Measurements from ENCODE around the gene COX4I2.

Gene COX4I2

GRCh38 chr20:31605031-31605901 lies 32.4 kb upstream of the COX4I2 start, which contains the start of gene ID1 (continued):
- TF ChIP-seq ZNF341 (tag by site-specific recombination; IDR thresholded peaks at IDR 0.05; ENCODE audit: low read depth) (peak; percentile 66; the same call in 1 of the 2 replicates), ZNF768 (tag by site-specific recombination; IDR thresholded peaks at IDR 0.05) (no peak), ZNF76 (tag by site-specific recombination; IDR thresholded peaks at IDR 0.05; ENCODE audit: borderline replicate concordance, low read depth) (peak; percentile 55; the same call in 1 of the 2 replicates), ZNF311 (tag by site-specific recombination; IDR thresholded peaks at IDR 0.05; ENCODE audit: borderline replicate concordance) (no peak), SP7 (tag by site-specific recombination; IDR thresholded peaks at IDR 0.05) (peak; percentile 37; the same call in 1 of the 2 replicates), ZBTB11 (tag by site-specific recombination; conservative IDR thresholded peaks at IDR 0.05; ENCODE audit: low read depth) (no peak), ZNF623 (tag by site-specific recombination; IDR thresholded peaks at IDR 0.05) (no peak), ZNF146 (tag by site-specific recombination; IDR thresholded peaks at IDR 0.05) (no peak; the same call in 1 of the 2 replicates), INSM2 (tag by site-specific recombination; IDR thresholded peaks at IDR 0.05) (no peak), ZBTB44 (tag by site-specific recombination; IDR thresholded peaks at IDR 0.05) (no peak), MEIS1 (CRISPR knock-in tag; IDR thresholded peaks at IDR 0.05; ENCODE audit: borderline replicate concordance) (no peak), ZNF530 (tag by site-specific recombination; IDR thresholded peaks at IDR 0.05; ENCODE audit: low read depth) (no peak), BCL6B (tag by site-specific recombination; IDR thresholded peaks at IDR 0.05) (no peak), ZNF18 (tag by site-specific recombination; IDR thresholded peaks at IDR 0.05) (no peak), ZNF274 (IDR thresholded peaks at IDR 0.05; ENCODE audit: low read length) (no peak), ZNF274 (tag by site-specific recombination; IDR thresholded peaks at IDR 0.05; ENCODE audit: borderline replicate concordance) (no peak), ZNF785 (tag by site-specific recombination; IDR thresholded peaks at IDR 0.05) (no peak), RBAK (tag by site-specific recombination; IDR thresholded peaks at IDR 0.05) (no peak), ZNF155 (tag by site-specific recombination; IDR thresholded peaks at IDR 0.05) (no peak), ZNF354C (tag by site-specific recombination; IDR thresholded peaks at IDR 0.05; ENCODE audit: borderline replicate concordance, low read depth) (no peak), ZNF214 (tag by site-specific recombination; IDR thresholded peaks at IDR 0.05; ENCODE audit: borderline replicate concordance) (no peak), HOXC10 (CRISPR knock-in tag; IDR thresholded peaks at IDR 0.05) (no peak), FEZF1 (tag by site-specific recombination; IDR thresholded peaks at IDR 0.05) (no peak), ZNF292 (tag by site-specific recombination; IDR thresholded peaks at IDR 0.05; ENCODE audit: borderline replicate concordance, low read depth) (no peak), ZNF830 (tag by site-specific recombination; IDR thresholded peaks at IDR 0.05; ENCODE audit: low read depth) (no peak), ZNF423 (tag by site-specific recombination; IDR thresholded peaks at IDR 0.05) (no peak; the same call in 1 of the 2 replicates), ZNF121 (tag by site-specific recombination; IDR thresholded peaks at IDR 0.05) (no peak), MZF1 (tag by site-specific recombination; IDR thresholded peaks at IDR 0.05; ENCODE audit: borderline replicate concordance) (no peak), ZBTB1 (tag by site-specific recombination; IDR thresholded peaks at IDR 0.05) (no peak), ZNF433 (tag by site-specific recombination; IDR thresholded peaks at IDR 0.05; ENCODE audit: low read depth) (no peak), ZNF549 (tag by site-specific recombination; IDR thresholded peaks at IDR 0.05) (no peak)
